SK-N-SH treated with all-trans-retinoic acid at 6 μM for 48 hours (cell line): ENCODE results near the gene CCL14.
"Not testable (repeated sequence)": the region's sequence is repeated elsewhere in the genome, so short reads cannot be mapped to it uniquely, and the experiment has no call there.

Experiments used
- ATAC-seq: fragments of 200-7000 bp; cut with Tn5 transposase; 3 replicates; pipeline ENCODE4 v1.9.1; 2020; ENCODE audit warnings: mild to moderate bottlenecking, moderate library complexity
- ARNTL ChIP-seq: fragments of 450-650 bp; formaldehyde crosslinking; IDR thresholded peaks from 2 replicates; pipeline ENCODE4 v1.5.0; 2020; ENCODE audit warnings: low read depth, mild to moderate bottlenecking, moderate library complexity, borderline replicate concordance
- CSDC2 ChIP-seq: fragments of 250-450 bp; sonication (Bioruptor Pico); IDR thresholded peaks from 2 replicates; pipeline ENCODE4 v1.5.0; 2020; ENCODE audit warnings: mild to moderate bottlenecking, moderate library complexity
- CSRNP3 ChIP-seq: fragments of 250-450 bp; sonication (Bioruptor Pico); IDR thresholded peaks from 2 replicates; pipeline ENCODE4 v1.5.1; 2021; ENCODE audit warnings: mild to moderate bottlenecking, moderate library complexity
- ESRRG ChIP-seq: fragments of 250-450 bp; sonication (Bioruptor Pico); IDR thresholded peaks from 2 replicates; pipeline ENCODE4 v1.6.1; 2021; ENCODE audit warnings: mild to moderate bottlenecking
- GLIS3 ChIP-seq: fragments of 250-450 bp; sonication (Bioruptor Pico); IDR thresholded peaks from 2 replicates; pipeline ENCODE4 v1.5.0; 2020; ENCODE audit warnings: mild to moderate bottlenecking, moderate library complexity
- ISL1 ChIP-seq: fragments of 250-450 bp; sonication (Bioruptor Pico); IDR thresholded peaks from 2 replicates; pipeline ENCODE4 v2.1.2; 2022; ENCODE audit warnings: mild to moderate bottlenecking, moderate library complexity
- OSR1 ChIP-seq: fragments of 250-450 bp; sonication (Bioruptor Pico); IDR thresholded peaks from 2 replicates; pipeline ENCODE4 v1.8.0; 2022; ENCODE audit warnings: moderate library complexity, mild to moderate bottlenecking, inconsistent platforms
- POU6F1 ChIP-seq: fragments of 250-450 bp; sonication (Bioruptor Pico); IDR thresholded peaks from 2 replicates; pipeline ENCODE4 v1.8.0; 2021; ENCODE audit warnings: low read depth, mild to moderate bottlenecking, moderate library complexity, borderline replicate concordance
- PPARA ChIP-seq: fragments of 250-450 bp; sonication (Bioruptor Pico); IDR thresholded peaks from 2 replicates; pipeline ENCODE4 v1.5.0; 2020; ENCODE audit warnings: mild to moderate bottlenecking, borderline replicate concordance
- RARB ChIP-seq: fragments of 250-450 bp; sonication (Bioruptor Pico); IDR thresholded peaks from 2 replicates; pipeline ENCODE4 v1.8.0; 2021; ENCODE audit warnings: mild to moderate bottlenecking, moderate library complexity
- SNAI2 ChIP-seq: fragments of 250-450 bp; sonication (Bioruptor Pico); IDR thresholded peaks from 2 replicates; pipeline ENCODE4 v1.5.0; 2020; ENCODE audit warnings: mild to moderate bottlenecking, moderate library complexity
- TCF4 ChIP-seq: fragments of 250-450 bp; sonication (Bioruptor Pico); IDR thresholded peaks from 2 replicates; pipeline ENCODE4 v1.8.0; 2021; ENCODE audit warnings: mild to moderate bottlenecking, moderate library complexity, borderline replicate concordance
- TOX ChIP-seq: fragments of 250-450 bp; sonication (Bioruptor Pico); IDR thresholded peaks from 2 replicates; pipeline ENCODE4 v1.8.0; 2021; ENCODE audit warnings: mild to moderate bottlenecking, moderate library complexity, borderline replicate concordance
- ZC3H10 ChIP-seq: fragments of 250-450 bp; sonication (Bioruptor Pico); IDR thresholded peaks from 2 replicates; pipeline ENCODE4 v1.5.1; 2021; ENCODE audit warnings: mild to moderate bottlenecking, moderate library complexity
- ZFP3 ChIP-seq: fragments of 250-450 bp; sonication (Bioruptor Pico); IDR thresholded peaks from 2 replicates; pipeline ENCODE4 v1.5.0; 2020; ENCODE audit warnings: mild to moderate bottlenecking, moderate library complexity
- ZFP30 ChIP-seq: fragments of 450-650 bp; formaldehyde crosslinking; IDR thresholded peaks from 2 replicates; pipeline ENCODE4 v1.5.0; 2022; ENCODE audit warnings: mild to moderate bottlenecking, moderate library complexity
- ZNF565 ChIP-seq: fragments of 450-650 bp; formaldehyde crosslinking; conservative IDR thresholded peaks from 2 replicates; pipeline ENCODE4 v1.5.0; 2020; ENCODE audit warnings: low read depth, mild to moderate bottlenecking, moderate library complexity
- ZNF70 ChIP-seq: fragments of 450-650 bp; formaldehyde crosslinking; IDR thresholded peaks from 2 replicates; pipeline ENCODE4 v1.5.0; 2020; ENCODE audit warnings: mild to moderate bottlenecking, moderate library complexity
- ZNF8 ChIP-seq: fragments of 450-650 bp; formaldehyde crosslinking; IDR thresholded peaks from 2 replicates; pipeline ENCODE4 v1.5.0; 2020; ENCODE audit warnings: mild to moderate bottlenecking, moderate library complexity
- TF ChIP-seq, protein P1 (sequence below): fragments of 250-450 bp; sonication (Bioruptor Pico); IDR thresholded peaks from 2 replicates; pipeline ENCODE4 v1.8.0; 2020; ENCODE audit warnings: mild to moderate bottlenecking, moderate library complexity, borderline replicate concordance
- TF ChIP-seq, protein P2 (sequence below): fragments of 250-450 bp; sonication (Bioruptor Pico); IDR thresholded peaks from 2 replicates; pipeline ENCODE4 v1.5.0; 2020; ENCODE audit warnings: mild to moderate bottlenecking, moderate library complexity
- TF ChIP-seq, protein P3 (sequence below): fragments of 250-450 bp; sonication (Bioruptor Pico); IDR thresholded peaks from 2 replicates; pipeline ENCODE4 v1.5.1; 2020; ENCODE audit warnings: low read depth, mild to moderate bottlenecking, moderate library complexity

The CCL14 gene

DNA sequence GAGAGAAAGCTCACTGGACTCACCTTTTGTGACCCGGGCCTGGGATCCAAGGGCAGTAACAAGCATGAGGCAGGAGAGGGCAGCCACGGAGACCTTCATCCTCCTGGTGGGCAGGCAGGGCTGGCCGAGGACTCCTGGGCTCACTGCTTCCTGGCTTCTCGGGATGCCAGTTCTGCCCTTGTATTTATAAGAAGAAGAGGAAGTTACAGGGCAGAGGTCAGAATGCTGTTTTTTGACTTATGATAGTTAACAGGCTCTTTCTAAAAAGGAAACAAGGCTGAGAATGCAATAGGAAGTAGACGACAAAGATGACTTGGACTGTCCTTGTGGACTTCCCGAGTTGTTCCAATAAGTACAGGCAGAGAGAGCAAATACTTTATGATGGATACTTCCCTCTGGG is 31.3 kb upstream of the CCL14 start, which contains the start of gene CCL23:
Gene CCL23, minus strand, starts transcription at position 174 of the 400 bp plus-strand sequence. Its CDS starts 75 bp downstream, at position 99.
- TF ChIP-seq ZNF70 (no peak), RARB (CRISPR knock-in tag) (no peak), SNAI2 (CRISPR knock-in tag) (no peak), ISL1 (CRISPR knock-in tag) (no peak), ZC3H10 (no peak), OSR1 (CRISPR knock-in tag) (no peak), ESRRG (CRISPR knock-in tag) (no peak), TCF4 (CRISPR knock-in tag) (no peak), PPARA (CRISPR knock-in tag) (no peak), CSDC2 (CRISPR knock-in tag) (no peak), GLIS3 (CRISPR knock-in tag) (no peak), ZFP3 (CRISPR knock-in tag) (no peak), POU6F1 (CRISPR knock-in tag) (no peak), ARNTL (no peak)
- TF ChIP-seq, protein P1, sequence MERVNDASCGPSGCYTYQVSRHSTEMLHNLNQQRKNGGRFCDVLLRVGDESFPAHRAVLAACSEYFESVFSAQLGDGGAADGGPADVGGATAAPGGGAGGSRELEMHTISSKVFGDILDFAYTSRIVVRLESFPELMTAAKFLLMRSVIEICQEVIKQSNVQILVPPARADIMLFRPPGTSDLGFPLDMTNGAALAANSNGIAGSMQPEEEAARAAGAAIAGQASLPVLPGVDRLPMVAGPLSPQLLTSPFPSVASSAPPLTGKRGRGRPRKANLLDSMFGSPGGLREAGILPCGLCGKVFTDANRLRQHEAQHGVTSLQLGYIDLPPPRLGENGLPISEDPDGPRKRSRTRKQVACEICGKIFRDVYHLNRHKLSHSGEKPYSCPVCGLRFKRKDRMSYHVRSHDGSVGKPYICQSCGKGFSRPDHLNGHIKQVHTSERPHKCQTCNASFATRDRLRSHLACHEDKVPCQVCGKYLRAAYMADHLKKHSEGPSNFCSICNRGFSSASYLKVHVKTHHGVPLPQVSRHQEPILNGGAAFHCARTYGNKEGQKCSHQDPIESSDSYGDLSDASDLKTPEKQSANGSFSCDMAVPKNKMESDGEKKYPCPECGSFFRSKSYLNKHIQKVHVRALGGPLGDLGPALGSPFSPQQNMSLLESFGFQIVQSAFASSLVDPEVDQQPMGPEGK (CRISPR knock-in tag): no peak
- TF ChIP-seq, all 23 proteins: peak for 0
- no peak for ATAC-seq

- ATAC-seq: no peak
- TF ChIP-seq ARNTL: no peak
Observed at GRCh38 chr17:36016555-36016954, 30.0 kb upstream of the CCL14 start.

DNA sequence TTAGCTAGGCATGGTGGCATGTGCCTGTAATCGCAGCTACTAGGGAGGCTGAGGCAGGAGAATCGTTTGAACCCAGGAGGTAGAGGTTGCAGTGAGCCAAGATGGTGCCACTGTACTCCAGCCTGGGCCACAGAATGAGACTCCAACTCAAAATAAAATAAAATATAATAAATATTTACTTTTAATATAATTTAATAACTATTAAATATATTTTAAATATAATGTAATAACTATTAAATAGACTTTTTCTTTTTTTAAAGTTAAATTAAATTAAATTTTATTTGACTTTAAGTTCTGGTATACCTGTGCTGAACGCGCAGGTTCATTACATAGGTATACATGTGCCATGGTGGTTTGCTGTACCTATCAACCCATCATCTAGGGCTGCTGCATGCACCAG is 29.4 kb upstream of the CCL14 start:
- not testable (repeated sequence) for ATAC-seq

DNA sequence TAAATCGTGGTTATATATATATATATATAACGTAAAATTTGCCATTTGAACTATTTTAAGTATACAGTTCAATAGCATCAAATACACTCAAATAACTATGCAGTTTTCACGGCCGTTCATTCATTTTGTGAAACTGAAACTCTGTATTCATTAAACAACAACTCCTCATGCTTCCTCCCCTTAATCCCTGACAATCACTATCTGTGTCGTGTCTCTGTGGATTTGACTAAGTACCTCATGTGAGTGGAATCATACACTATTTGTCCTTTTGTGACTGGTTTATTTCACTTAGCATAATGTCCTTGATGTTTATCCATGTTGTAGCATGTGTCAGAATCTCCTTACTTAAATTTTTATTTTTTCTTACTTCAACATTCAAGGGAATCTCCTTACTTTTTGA is 28.4 kb upstream of the CCL14 start:
- TF ChIP-seq TCF4 (CRISPR knock-in tag): no peak
- TF ChIP-seq, all 23 proteins: peak for 0
- no peak for ATAC-seq

GRCh38 chr17:36011201-36011600 is 24.7 kb upstream of the CCL14 start:
- TF ChIP-seq SNAI2 (CRISPR knock-in tag) (no peak), OSR1 (CRISPR knock-in tag) (no peak), RARB (CRISPR knock-in tag) (no peak), PPARA (CRISPR knock-in tag) (no peak), ZFP3 (CRISPR knock-in tag) (no peak), POU6F1 (CRISPR knock-in tag) (no peak), CSDC2 (CRISPR knock-in tag) (no peak), ARNTL (no peak), TOX (CRISPR knock-in tag) (no peak), ZNF8 (CRISPR knock-in tag) (no peak), CSRNP3 (no peak), ISL1 (CRISPR knock-in tag) (no peak), ZC3H10 (no peak), ZFP30 (CRISPR knock-in tag) (no peak), ESRRG (CRISPR knock-in tag) (no peak), ZNF565 (CRISPR knock-in tag) (no peak)
- TF ChIP-seq, protein P2, sequence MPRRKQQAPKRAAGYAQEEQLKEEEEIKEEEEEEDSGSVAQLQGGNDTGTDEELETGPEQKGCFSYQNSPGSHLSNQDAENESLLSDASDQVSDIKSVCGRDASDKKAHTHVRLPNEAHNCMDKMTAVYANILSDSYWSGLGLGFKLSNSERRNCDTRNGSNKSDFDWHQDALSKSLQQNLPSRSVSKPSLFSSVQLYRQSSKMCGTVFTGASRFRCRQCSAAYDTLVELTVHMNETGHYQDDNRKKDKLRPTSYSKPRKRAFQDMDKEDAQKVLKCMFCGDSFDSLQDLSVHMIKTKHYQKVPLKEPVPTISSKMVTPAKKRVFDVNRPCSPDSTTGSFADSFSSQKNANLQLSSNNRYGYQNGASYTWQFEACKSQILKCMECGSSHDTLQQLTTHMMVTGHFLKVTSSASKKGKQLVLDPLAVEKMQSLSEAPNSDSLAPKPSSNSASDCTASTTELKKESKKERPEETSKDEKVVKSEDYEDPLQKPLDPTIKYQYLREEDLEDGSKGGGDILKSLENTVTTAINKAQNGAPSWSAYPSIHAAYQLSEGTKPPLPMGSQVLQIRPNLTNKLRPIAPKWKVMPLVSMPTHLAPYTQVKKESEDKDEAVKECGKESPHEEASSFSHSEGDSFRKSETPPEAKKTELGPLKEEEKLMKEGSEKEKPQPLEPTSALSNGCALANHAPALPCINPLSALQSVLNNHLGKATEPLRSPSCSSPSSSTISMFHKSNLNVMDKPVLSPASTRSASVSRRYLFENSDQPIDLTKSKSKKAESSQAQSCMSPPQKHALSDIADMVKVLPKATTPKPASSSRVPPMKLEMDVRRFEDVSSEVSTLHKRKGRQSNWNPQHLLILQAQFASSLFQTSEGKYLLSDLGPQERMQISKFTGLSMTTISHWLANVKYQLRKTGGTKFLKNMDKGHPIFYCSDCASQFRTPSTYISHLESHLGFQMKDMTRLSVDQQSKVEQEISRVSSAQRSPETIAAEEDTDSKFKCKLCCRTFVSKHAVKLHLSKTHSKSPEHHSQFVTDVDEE (CRISPR knock-in tag): no peak
- TF ChIP-seq, protein P3, sequence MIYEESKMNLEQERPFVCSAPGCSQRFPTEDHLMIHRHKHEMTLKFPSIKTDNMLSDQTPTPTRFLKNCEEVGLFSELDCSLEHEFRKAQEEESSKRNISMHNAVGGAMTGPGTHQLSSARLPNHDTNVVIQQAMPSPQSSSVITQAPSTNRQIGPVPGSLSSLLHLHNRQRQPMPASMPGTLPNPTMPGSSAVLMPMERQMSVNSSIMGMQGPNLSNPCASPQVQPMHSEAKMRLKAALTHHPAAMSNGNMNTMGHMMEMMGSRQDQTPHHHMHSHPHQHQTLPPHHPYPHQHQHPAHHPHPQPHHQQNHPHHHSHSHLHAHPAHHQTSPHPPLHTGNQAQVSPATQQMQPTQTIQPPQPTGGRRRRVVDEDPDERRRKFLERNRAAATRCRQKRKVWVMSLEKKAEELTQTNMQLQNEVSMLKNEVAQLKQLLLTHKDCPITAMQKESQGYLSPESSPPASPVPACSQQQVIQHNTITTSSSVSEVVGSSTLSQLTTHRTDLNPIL (CRISPR knock-in tag): no peak
- ATAC-seq: no peak
